Measurements from ENCODE around the gene PRDX2. TPM values are rescaled to one million over a fixed set of nuclear protein-coding genes. Genes with fewer than 3 reads are reported as not detected.

Gene PRDX2
- total RNA-seq, 2 experiments from 2014 or later = 357 to 399 TPM

- H3K9me2 ChIP-seq (ENCODE audit: insufficient read depth, low read length) = no peaks in the 10 kb centered on the region
- H3K4me3 ChIP-seq (ENCODE audit: low read depth, low read length, poor library complexity, severe bottlenecking) = no peak overlapping the region
- intact Hi-C loops (cut with micrococcal nuclease; ENCODE audit: unreplicated experiment) = no loop called here
- H2AFZ ChIP-seq (ENCODE audit: low read length) = no peak overlapping the region
- H4K20me1 ChIP-seq (ENCODE audit: insufficient read depth, low read length) = no peaks in the 10 kb centered on the region
- no TSS peak for BruUV-seq (replicated peaks)
- no peak for DNase-seq (ENCODE audit: low spot score)
- no peak overlapping the region for H3K4me2 ChIP-seq (ENCODE audit: low read length)
- no peaks in the 10 kb centered on the region for H3K9me3 ChIP-seq (ENCODE audit: low read length)
- H3K36me3 ChIP-seq (ENCODE audit: insufficient read depth, low read length) = no peaks in the 10 kb centered on the region
- CTCF ChIA-PET (ENCODE audit: unreplicated experiment) = no interaction called here
- no peak overlapping the region for H3K27ac ChIP-seq (ENCODE audit: low read depth, low read length, poor library complexity, severe bottlenecking)
- no peaks in the 10 kb centered on the region for H3K4me1 ChIP-seq (ENCODE audit: insufficient read depth, low read length, poor library complexity, severe bottlenecking)
- H3K79me2 ChIP-seq (ENCODE audit: insufficient read depth, low read depth, low read length) = no peaks in the 10 kb centered on the region
- POLR2A ChIA-PET = interaction anchor here (0.6 kb wide), 1 partner anchor 19 kb away, joined by 3 read pairs; no protein-coding TSS in a partner anchor
- no peak for TF ChIP-seq CTCF (conservative IDR thresholded peaks at IDR 0.05; ENCODE audit: low read length)
- no peak for TF ChIP-seq EZH2phosphoT487 (IDR thresholded peaks at IDR 0.05; ENCODE audit: borderline replicate concordance, low read depth, low read length)
These were observed 47.0 kb downstream of the PRDX2 start for GRCh38 chr19:12754465-12755196.

- no peaks in the 10 kb centered on the region for H3K79me2 ChIP-seq (ENCODE audit: insufficient read depth, low read depth, low read length)
- H3K4me1 ChIP-seq (ENCODE audit: insufficient read depth, low read length, poor library complexity, severe bottlenecking) = no peaks in the 10 kb centered on the region
- no peak overlapping the region for H2AFZ ChIP-seq (ENCODE audit: low read length)
- no peak for TF ChIP-seq CTCF (conservative IDR thresholded peaks at IDR 0.05; ENCODE audit: low read length)
- TF ChIP-seq EZH2phosphoT487 (IDR thresholded peaks at IDR 0.05; ENCODE audit: borderline replicate concordance, low read depth, low read length) = no peak
- H3K9me2 ChIP-seq (ENCODE audit: insufficient read depth, low read length) = no peaks in the 10 kb centered on the region
- peaks cover 9% of the 10 kb centered on the region; the same call in 1 of the 2 replicates for H3K9me3 ChIP-seq (ENCODE audit: low read length)
- no peaks in the 10 kb centered on the region for H4K20me1 ChIP-seq (ENCODE audit: insufficient read depth, low read length)
- no peak for DNase-seq (ENCODE audit: low spot score)
- CTCF ChIA-PET (ENCODE audit: unreplicated experiment) = no interaction called here
- no peak overlapping the region for H3K4me3 ChIP-seq (ENCODE audit: low read depth, low read length, poor library complexity, severe bottlenecking)
- no TSS peak for BruUV-seq (replicated peaks)
- H3K4me2 ChIP-seq (ENCODE audit: low read length) = no peak overlapping the region
- intact Hi-C loops (cut with micrococcal nuclease; ENCODE audit: unreplicated experiment) = no loop called here
- H3K27ac ChIP-seq (ENCODE audit: low read depth, low read length, poor library complexity, severe bottlenecking) = no peak overlapping the region
- POLR2A ChIA-PET = interaction anchor here (0.6 kb wide), 1 partner anchor 20 kb away, joined by 3 read pairs; no protein-coding TSS in a partner anchor
- H3K36me3 ChIP-seq (ENCODE audit: insufficient read depth, low read length) = peaks cover 16% of the 10 kb centered on the region
These were observed 49.4 kb downstream of the PRDX2 start for GRCh38 chr19:12752056-12752781.

- no peak within 1 kb of the TSS for H3K4me2 ChIP-seq (ENCODE audit: low read length)
- ChIA-PET CTCF (ENCODE audit: unreplicated experiment) (no interaction called here), POLR2A (no interaction called here)
- H3K9me3 ChIP-seq (ENCODE audit: low read length) = peaks cover 11% of the 10 kb centered on the region; the same call in 1 of the 2 replicates
- H3K79me2 ChIP-seq (ENCODE audit: insufficient read depth, low read depth, low read length) = no peaks in the 10 kb centered on the region
- peaks cover 22% of the 10 kb centered on the region for H3K36me3 ChIP-seq (ENCODE audit: insufficient read depth, low read length)
- no peaks in the 10 kb centered on the region for H3K4me1 ChIP-seq (ENCODE audit: insufficient read depth, low read length, poor library complexity, severe bottlenecking)
- no peak for DNase-seq (ENCODE audit: low spot score)
- H4K20me1 ChIP-seq (ENCODE audit: insufficient read depth, low read length) = no peaks in the 10 kb centered on the region
- intact Hi-C loops (cut with micrococcal nuclease; ENCODE audit: unreplicated experiment) = no loop called here
- no peaks in the 10 kb centered on the region for H3K9me2 ChIP-seq (ENCODE audit: insufficient read depth, low read length)
- no peak for TF ChIP-seq EZH2phosphoT487 (IDR thresholded peaks at IDR 0.05; ENCODE audit: borderline replicate concordance, low read depth, low read length)
- TF ChIP-seq CTCF (conservative IDR thresholded peaks at IDR 0.05; ENCODE audit: low read length) = no peak
- H3K27ac ChIP-seq (ENCODE audit: low read depth, low read length, poor library complexity, severe bottlenecking) = no peak within 1 kb of the TSS
- BruUV-seq (replicated peaks) = no TSS peak
- H3K4me3 ChIP-seq (ENCODE audit: low read depth, low read length, poor library complexity, severe bottlenecking) = no peak within 1 kb of the TSS
- H2AFZ ChIP-seq (ENCODE audit: low read length) = no peak within 1 kb of the TSS
These were observed 50.0 kb downstream of the PRDX2 start, which contains the start of gene BEST2 for GRCh38 chr19:12751635-12752034. TSS of gene BEST2 (plus strand) at chr19:12751791. CDS start at chr19:12752593, 802 bp downstream.
